ENCODE results near the gene ATP5F1D. TPM values are rescaled to one million over a fixed set of nuclear protein-coding genes. Genes with fewer than 3 reads are reported as not detected.

Gene ATP5F1D
- total and polyA plus RNA-seq, 2 of the 13 experiments (the other 11 are each of a cell fraction or from before 2014, with no cell fraction given), result 39.4 to 78.7 TPM

- Histone ChIP-seq H3K4me2 (ENCODE audit: low read depth, low read length) (no peak overlapping the region), H3K79me2 (ENCODE audit: insufficient read depth, low read length) (no peaks in the 10 kb centered on the region), H3K27ac (ENCODE audit: extremely low read length, insufficient read depth, low read length) (no peak overlapping the region), H3K4me3 (replicated peaks in 1 of 3; ENCODE audit: insufficient read depth in 1 of 3, low read depth in 2 of 3, low read length in 3 of 3) (no peak overlapping the region), H3K9me3 (ENCODE audit: low read length) (no peaks in the 10 kb centered on the region), H3K36me3 (replicated peaks in 1 of 2; ENCODE audit: control insufficient read depth in 1 of 2, insufficient read depth in 2 of 2, low read length in 2 of 2) (peaks cover 6% of the 10 kb centered on the region in 2 experiments; a peak in 3 of 5 replicates), H3K9ac (ENCODE audit: insufficient read depth, low read depth, low read length) (no peak overlapping the region), H2AFZ (ENCODE audit: low read length) (no peak overlapping the region), H4K20me1 (ENCODE audit: insufficient read depth, low read length) (no peaks in the 10 kb centered on the region), H3K4me1 (ENCODE audit: insufficient read depth, low read length) (peaks cover 24% of the 10 kb centered on the region), H3K27me3 (ENCODE audit: control insufficient read depth in 1 of 2, insufficient read depth in 2 of 2, low read length in 2 of 2) (no peaks in the 10 kb centered on the region)
- TF ChIP-seq TRIM22 (IDR thresholded peaks at IDR 0.05), result no peak
- TF ChIP-seq HOXA3 (CRISPR knock-in tag; IDR thresholded peaks at IDR 0.05), result peak; percentile 11; the same call in 1 of the 2 replicates
- TF ChIP-seq HNRNPL (IDR thresholded peaks at IDR 0.05; ENCODE audit: low read depth, low read length), result 0 out of 2 replicates have a peak, but pooled peaks have one; percentile 26
- BruUV-seq (replicated peaks), result no TSS peak
- ATAC-seq (no peak), DNase-seq (ENCODE audit: low spot score) (no peak), FAIRE-seq (no peak)
- ChIA-PET CTCF (ENCODE audit: low intra/inter-chr PET ratio, low total read pairs) (no interaction called here), POLR2A (no interaction called here)
- in situ Hi-C loops (cut with HindIII; ENCODE audit: extremely low pct_ligation_motif_present, low pct_unique_long_range_greater_than_20kb) (no loop called here), intact Hi-C loops (cut with micrococcal nuclease; ENCODE audit: unreplicated experiment) (no loop called here)
- 98% methylated on average over 64 of the region's 100 CpGs for WGBS (ENCODE audit: low lambda C conversion rate)
Observed at GRCh38 chr19:1228161-1228957, 13.2 kb upstream of the ATP5F1D start.

- intact Hi-C loops (cut with micrococcal nuclease; ENCODE audit: unreplicated experiment), result no loop called here
- Histone ChIP-seq H3K4me1 (ENCODE audit: insufficient read depth, low read length) (peaks cover 24% of the 10 kb centered on the region), H3K27ac (ENCODE audit: extremely low read length, insufficient read depth, low read length) (no peak overlapping the region), H3K9me3 (ENCODE audit: low read length) (no peaks in the 10 kb centered on the region), H3K79me2 (ENCODE audit: insufficient read depth, low read length) (no peaks in the 10 kb centered on the region), H2AFZ (ENCODE audit: low read length) (no peak overlapping the region), H3K4me3 (replicated peaks in 1 of 3; ENCODE audit: insufficient read depth in 1 of 3, low read depth in 2 of 3, low read length in 3 of 3) (no peak overlapping the region), H4K20me1 (ENCODE audit: insufficient read depth, low read length) (no peaks in the 10 kb centered on the region), H3K27me3 (ENCODE audit: control insufficient read depth in 1 of 2, insufficient read depth in 2 of 2, low read length in 2 of 2) (no peaks in the 10 kb centered on the region), H3K36me3 (replicated peaks in 1 of 2; ENCODE audit: control insufficient read depth in 1 of 2, insufficient read depth in 2 of 2, low read length in 2 of 2) (peaks cover 4 to 5% of the 10 kb centered on the region in 2 experiments; a peak in 3 of 5 replicates), H3K9ac (ENCODE audit: insufficient read depth, low read depth, low read length) (no peak overlapping the region), H3K4me2 (ENCODE audit: low read depth, low read length) (no peak overlapping the region)
- ChIA-PET CTCF (ENCODE audit: low intra/inter-chr PET ratio, low total read pairs) (no interaction called here), POLR2A (no interaction called here)
- WGBS (ENCODE audit: low lambda C conversion rate), result 99% methylated on average over 135 of the region's 158 CpGs
- BruUV-seq (replicated peaks), result no TSS peak
- in situ Hi-C loops (cut with HindIII; ENCODE audit: extremely low pct_ligation_motif_present, low pct_unique_long_range_greater_than_20kb), result no loop called here
- ATAC-seq, result no peak
- no peak for FAIRE-seq
- DNase-seq (ENCODE audit: low spot score), result no peak
- no peak for TF ChIP-seq RORA (CRISPR knock-in tag; IDR thresholded peaks at IDR 0.05)
- TF ChIP-seq ZNF598 (CRISPR knock-in tag; IDR thresholded peaks at IDR 0.05; ENCODE audit: borderline replicate concordance), result no peak
- no peak for TF ChIP-seq TBX2 (CRISPR knock-in tag; IDR thresholded peaks at IDR 0.05; ENCODE audit: borderline replicate concordance)
- no peak for TF ChIP-seq GLI4 (CRISPR knock-in tag; IDR thresholded peaks at IDR 0.05; ENCODE audit: borderline replicate concordance)
- no peak for TF ChIP-seq ZNF274 (CRISPR knock-in tag; IDR thresholded peaks at IDR 0.05)
- TF ChIP-seq ZZZ3 (CRISPR knock-in tag; IDR thresholded peaks at IDR 0.05; ENCODE audit: borderline replicate concordance), result no peak
- no peak for TF ChIP-seq ZNF891 (CRISPR knock-in tag; IDR thresholded peaks at IDR 0.05)
Observed at GRCh38 chr19:1229056-1229923, 12.3 kb upstream of the ATP5F1D start.

Data from HepG2 (cell line).